Psoas muscle (tissue), 8 donors: ENCODE measurements around the gene OR5A2. TPM values are rescaled to one million over a fixed set of nuclear protein-coding genes. Genes with fewer than 3 reads are reported as not detected.

Source experiments
- ATAC-seq, 4 donors: fragments of 200-7000 bp; cut with Tn5 transposase; one replicate each; pipeline ENCODE4 v1.9.1; 2020; ENCODE audit warnings: moderate library complexity in 3 of 4, mild to moderate bottlenecking in 2 of 4
- DNase-seq, 2 donors: peaks; one replicate each; pipeline ENCODE4 v3.0.0-alpha.2; 2020
- H3K27ac ChIP-seq: fragments of 200-600 bp; one replicate; pipeline ENCODE4 v1.8.0; 2022
- H3K27me3 ChIP-seq, 3 donors: fragments of 200-600 bp in 1 of 3; one replicate each; pipeline versions ENCODE4 v1.6.1 to v1.8.0; 2013 to 2022; ENCODE audit warnings: low read length in 2 of 3, mild to moderate bottlenecking in 2 of 3, moderate library complexity in 1 of 3; ENCODE audit not compliant: insufficient read depth in 3 of 3
- H3K36me3 ChIP-seq, 2 donors: fragments of 200-600 bp in 1 of 2; one replicate each; pipeline versions ENCODE4 v1.6.1 to v1.8.0; 2013 to 2022; ENCODE audit warnings: low read depth in 1 of 2, mild to moderate bottlenecking in 1 of 2, moderate library complexity in 1 of 2; ENCODE audit not compliant: insufficient read depth in 1 of 2
- H3K4me1 ChIP-seq: fragments of 200-600 bp; one replicate; pipeline ENCODE4 v1.8.0; 2022
- H3K4me3 ChIP-seq: fragments of 200-600 bp; one replicate; pipeline ENCODE4 v1.8.0; 2022; ENCODE audit warnings: mild to moderate bottlenecking
- H3K9me3 ChIP-seq: fragments of 200-600 bp; one replicate; pipeline ENCODE4 v1.8.0; 2022
- CTCF ChIP-seq: fragments of 200-600 bp; IDR thresholded peaks from one replicate; pipeline ENCODE4 v1.8.0; 2022; ENCODE audit warnings: antibody characterized with exemption
- WGBS, 3 donors: extraction: QIAGEN DNeasy Blood & Tissue Kit; methylation state at CpG; one replicate each; pipeline versions ENCODE4 v1.1.6 to v1.1.7; 2013; 5-methylcytosine and 5-hydroxymethylcytosine counted together
- intact Hi-C, 2 donors: fragments of 100-400 bp; cut with DNase I; formaldehyde crosslinking; loops; one replicate each; pipeline versions ENCODE4 v1.11.0 to v1.14.2; 2022
- polyA plus RNA-seq, 3 donors: library from polyadenylated mRNA; stranded (reverse); fragments of 200-250 nt; gene quantifications; one replicate each; pipeline ENCODE4 v1.2.3, GENCODE V29; 2013
- total RNA-seq, 4 donors: library from RNA; stranded (reverse); fragmentation: NEBNext Ultra II Directional in 2 of 4; extraction: Animal tissue kit (Norgen Biotek cat#: 25700) in 2 of 4; gene quantifications; one replicate each; pipeline versions ENCODE4 v1.2.1 to v1.2.4, GENCODE V29; 2021 to 2023
- donor health status: healthy with polysubstance abuse.
- donor health status: DM: no; HTN: no; CAD: no; lungs with moderate emphysema.
- donor health status: Bipolar disorder and iron deficiency.
- donor health status: healthy.
- donor health status: DM: yes; HTN: yes; CAD: no.
- donor health status: DM: no; HTN: no; CAD: no.
- donor health status: DM: no; HTN: no; CAD: no.
- donor health status: DM: yes; HTN: yes; CAD: no.

Gene OR5A2
- total and polyA plus RNA-seq, 7 donors = not detected

- TF ChIP-seq CTCF = no peak
- Histone ChIP-seq H3K9me3 (no peaks in the 10 kb centered on the region), H3K36me3 (no peaks in the 10 kb centered on the region), H3K4me1 (no peaks in the 10 kb centered on the region), H3K4me3 (no peak overlapping the region), H3K27me3 (no peaks in the 10 kb centered on the region), H3K27ac (no peak overlapping the region)
- 46 to 60% (median 49%) methylated on average over 2 of the region's 2 CpGs for whole genome bisulfite sequencing, 3 donors
- intact Hi-C loops = no loop called here
- no peak for DNase-seq
- no peak for ATAC-seq
These were observed 8.1 kb downstream of the OR5A2 start for GRCh38 chr11:59418156-59418555.

- no peak for TF ChIP-seq CTCF
- intact Hi-C loops = no loop called here
These were observed 9.2 kb downstream of the OR5A2 start for GRCh38 chr11:59417023-59417422.

GRCh38 chr11:59416613-59417012, 9.6 kb downstream of the OR5A2 start:
- WGBS, 3 donors = 78 to 88% (median 82%) methylated on average over 5 of the region's 5 CpGs
- no peak for DNase-seq
- H3K4me1 ChIP-seq = no peaks in the 10 kb centered on the region
- H3K27me3 ChIP-seq = no peaks in the 10 kb centered on the region
- no peaks in the 10 kb centered on the region for H3K36me3 ChIP-seq
- no peak for TF ChIP-seq CTCF
- ATAC-seq = no peak
- intact Hi-C loops = no loop called here
- H3K27ac ChIP-seq = no peak overlapping the region
- H3K9me3 ChIP-seq = no peaks in the 10 kb centered on the region
- no peak overlapping the region for H3K4me3 ChIP-seq

More at GRCh38 chr11:59417023-59417422, 9.2 kb downstream of the OR5A2 start:
- H3K27ac ChIP-seq = no peak overlapping the region
- H3K27me3 ChIP-seq = no peaks in the 10 kb centered on the region
- no peak overlapping the region for H3K4me3 ChIP-seq
- WGBS, 3 donors = 22 to 27% (median 26%) methylated on average over 5 of the region's 5 CpGs
- no peaks in the 10 kb centered on the region for H3K4me1 ChIP-seq
- H3K36me3 ChIP-seq = no peaks in the 10 kb centered on the region
- DNase-seq = no peak
- H3K9me3 ChIP-seq = no peaks in the 10 kb centered on the region
- ATAC-seq = no peak

GRCh38 chr11:59415111-59415510, 11.1 kb downstream of the OR5A2 start:
- no peak for ATAC-seq

More at GRCh38 chr11:59415111-59415510, 11.1 kb downstream of the OR5A2 start:
- no peak for DNase-seq
- Histone ChIP-seq H3K27ac (no peak overlapping the region), H3K4me3 (no peak overlapping the region), H3K4me1 (no peaks in the 10 kb centered on the region), H3K27me3 (no peaks in the 10 kb centered on the region), H3K9me3 (no peaks in the 10 kb centered on the region), H3K36me3 (no peaks in the 10 kb centered on the region)
- TF ChIP-seq CTCF = no peak
- 69 to 75% (median 72%) methylated on average over 1 of the region's 1 CpG for WGBS, 3 donors
- intact Hi-C loops = no loop called here
